ENCODE results near the gene RASL10A.

The RASL10A gene

DNA sequence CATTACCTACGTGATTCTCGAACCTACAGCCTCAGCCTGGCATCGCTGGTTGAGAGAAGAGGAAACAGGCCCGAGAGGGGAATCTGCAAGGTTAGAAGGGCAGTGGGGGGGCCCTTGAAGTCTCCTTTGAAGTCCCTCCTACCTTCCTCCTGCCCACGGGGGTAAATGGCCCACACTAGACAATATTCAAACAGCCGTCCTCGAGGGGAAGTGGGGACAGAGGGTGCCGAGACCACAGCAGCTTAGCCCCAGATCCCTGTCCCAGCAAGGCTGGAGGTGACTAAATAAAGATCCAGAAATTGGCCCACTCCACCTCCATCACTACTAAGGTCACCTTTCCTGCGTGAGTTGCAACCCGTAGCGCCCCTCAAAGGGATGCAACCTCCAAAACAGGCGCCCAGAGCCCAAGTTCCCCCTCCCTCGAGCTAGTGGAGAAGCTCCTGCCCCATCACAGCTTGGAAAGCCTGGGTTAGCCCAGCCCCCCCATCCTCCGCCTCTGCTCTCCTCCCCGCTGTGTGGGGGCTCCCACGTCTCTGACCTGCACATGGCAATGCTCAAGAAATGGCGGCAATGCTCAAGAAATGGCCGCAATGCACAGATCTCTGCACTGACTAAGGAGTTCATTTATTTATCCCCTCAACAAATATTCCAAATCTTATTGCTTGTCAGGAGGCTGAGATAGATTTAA, 788 bp upstream of the RASL10A start:
- no peak for DNase-seq

GRCh38 chr22:29314537-29315285, 786 bp downstream of the RASL10A start:
- DNase-seq = no peak

GRCh38 chr22:29313576-29314466, 1.7 kb downstream of the RASL10A start:
- no peak for DNase-seq

DNA sequence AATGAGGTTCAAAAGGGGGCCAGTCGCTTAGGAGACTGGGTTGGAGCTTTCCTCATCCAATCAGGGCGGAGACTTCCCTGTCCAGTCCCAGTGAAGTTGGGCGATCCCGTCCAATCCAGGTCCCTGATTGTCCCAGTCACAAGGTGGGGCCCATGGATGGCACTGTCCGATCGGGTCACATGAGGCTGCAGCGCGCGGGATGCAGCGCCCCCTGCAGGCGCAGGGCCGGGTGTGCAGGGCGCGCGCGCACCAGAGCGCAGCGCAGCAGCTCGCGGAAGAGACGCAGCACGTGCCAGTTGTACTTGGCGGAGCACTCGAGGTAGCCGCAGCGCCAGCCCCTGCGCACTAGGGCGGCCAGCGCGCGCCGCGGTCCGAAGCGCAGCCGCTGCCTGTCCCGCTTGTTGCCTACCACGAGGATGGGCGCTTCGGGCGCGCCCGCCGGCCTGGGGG, 2.3 kb downstream of the RASL10A start:
- no peak for DNase-seq

DNA sequence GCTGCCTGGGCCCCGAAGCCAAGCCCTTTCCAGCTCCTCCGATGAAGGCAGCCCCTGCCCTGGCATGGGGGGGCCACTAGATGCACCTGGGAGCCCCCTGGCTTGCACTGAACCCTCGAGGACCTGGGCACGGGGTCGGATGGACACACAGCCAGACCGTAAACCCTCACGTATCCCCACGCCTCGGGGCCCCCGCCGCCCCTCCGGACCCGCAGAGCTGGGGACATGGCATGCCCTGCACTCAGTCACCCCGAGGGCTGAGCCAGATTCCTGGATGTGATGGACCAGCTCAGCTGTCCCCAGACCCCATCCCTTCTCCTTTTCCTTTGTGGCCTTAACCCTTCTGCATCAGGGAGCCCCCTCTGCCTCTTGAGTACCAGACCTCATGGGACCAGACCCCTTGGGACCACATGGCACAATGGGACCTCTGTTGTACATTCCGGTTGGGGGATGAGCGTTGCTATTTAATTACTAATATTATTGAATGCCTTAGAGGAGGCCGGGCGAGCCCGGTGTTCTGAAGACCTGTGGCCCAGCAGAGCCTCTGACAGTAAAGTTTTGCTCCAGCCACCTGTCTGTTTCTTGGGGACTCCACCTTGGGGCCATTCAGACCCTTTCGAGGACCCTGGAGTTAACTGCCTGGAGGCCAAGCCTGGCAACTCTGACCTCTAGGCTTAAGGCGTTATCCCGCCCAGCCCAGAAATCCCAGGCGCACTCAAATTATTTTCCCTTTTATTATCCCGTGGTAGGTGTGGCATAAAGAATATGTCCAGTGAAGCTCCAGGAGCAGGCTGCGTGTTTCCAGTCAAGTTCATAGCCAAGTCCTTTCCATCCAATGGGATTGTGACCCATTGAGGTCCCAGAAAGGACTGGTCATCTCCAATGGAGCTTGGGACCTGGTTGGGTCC, 3.0 kb downstream of the RASL10A start:
- DNase-seq = no peak

- no peak for DNase-seq
These were observed 3.9 kb downstream of the RASL10A start for GRCh38 chr22:29311464-29312217.

DNA sequence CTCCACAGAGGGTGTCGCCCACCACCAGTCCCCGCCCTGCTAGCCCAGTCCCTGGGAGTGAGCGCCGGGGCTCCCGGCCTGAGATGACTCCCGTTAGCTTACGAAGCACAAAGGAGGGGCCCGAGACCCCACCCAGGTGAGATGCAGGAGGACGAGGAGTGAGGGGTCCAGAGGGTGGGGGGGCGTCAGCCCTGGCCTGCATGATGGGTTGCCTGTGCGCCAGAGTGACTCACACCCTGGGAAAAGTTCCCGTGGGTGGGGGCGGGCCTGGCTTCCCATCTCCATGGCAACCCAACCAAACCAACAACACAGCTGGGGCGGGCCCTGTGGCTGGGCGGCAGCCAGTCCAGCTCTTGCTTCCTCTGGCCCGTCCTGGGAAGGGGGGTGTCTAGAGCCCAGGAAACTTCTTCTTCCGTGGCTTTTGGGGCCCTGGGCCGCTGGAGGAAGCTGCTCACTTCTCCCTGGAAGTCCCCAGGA, 4.6 kb downstream of the RASL10A start:
- DNase-seq = no peak

GRCh38 chr22:29310065-29310862, 5.2 kb downstream of the RASL10A start:
- no peak for DNase-seq

- no peak for DNase-seq
These were observed 6.0 kb downstream of the RASL10A start for GRCh38 chr22:29309332-29310064.

GRCh38 chr22:29308791-29309262, 6.7 kb downstream of the RASL10A start:
- no peak for DNase-seq

- DNase-seq = no peak
These were observed 7.2 kb downstream of the RASL10A start for GRCh38 chr22:29308148-29308790.

DNA sequence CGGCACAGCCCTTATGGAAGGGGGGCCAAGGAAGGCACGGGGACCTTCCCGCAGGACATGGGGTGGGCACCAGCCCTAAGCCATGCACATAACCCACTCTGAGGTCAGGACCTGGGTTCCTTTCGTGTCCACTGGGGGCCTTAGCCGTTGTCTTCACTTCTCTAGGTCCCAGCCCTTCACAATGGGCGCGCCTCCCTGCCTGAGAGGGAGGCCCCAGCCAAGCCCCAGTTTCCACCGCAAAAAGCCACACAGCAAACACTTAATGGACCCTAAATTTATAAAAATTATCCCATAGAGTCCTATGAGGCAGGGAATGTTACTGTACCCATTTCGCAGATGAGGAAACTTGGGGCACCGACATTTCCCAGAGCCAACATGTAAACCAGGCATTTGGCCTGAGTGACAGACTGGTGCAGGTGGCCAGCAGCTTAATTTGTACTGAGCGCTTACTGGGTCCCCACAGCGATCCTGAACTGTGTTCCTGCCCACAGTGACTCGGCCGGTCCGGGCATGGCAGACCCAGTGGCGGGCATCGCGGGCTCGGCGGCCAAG, 7.8 kb downstream of the RASL10A start:
- no peak for DNase-seq

DNA sequence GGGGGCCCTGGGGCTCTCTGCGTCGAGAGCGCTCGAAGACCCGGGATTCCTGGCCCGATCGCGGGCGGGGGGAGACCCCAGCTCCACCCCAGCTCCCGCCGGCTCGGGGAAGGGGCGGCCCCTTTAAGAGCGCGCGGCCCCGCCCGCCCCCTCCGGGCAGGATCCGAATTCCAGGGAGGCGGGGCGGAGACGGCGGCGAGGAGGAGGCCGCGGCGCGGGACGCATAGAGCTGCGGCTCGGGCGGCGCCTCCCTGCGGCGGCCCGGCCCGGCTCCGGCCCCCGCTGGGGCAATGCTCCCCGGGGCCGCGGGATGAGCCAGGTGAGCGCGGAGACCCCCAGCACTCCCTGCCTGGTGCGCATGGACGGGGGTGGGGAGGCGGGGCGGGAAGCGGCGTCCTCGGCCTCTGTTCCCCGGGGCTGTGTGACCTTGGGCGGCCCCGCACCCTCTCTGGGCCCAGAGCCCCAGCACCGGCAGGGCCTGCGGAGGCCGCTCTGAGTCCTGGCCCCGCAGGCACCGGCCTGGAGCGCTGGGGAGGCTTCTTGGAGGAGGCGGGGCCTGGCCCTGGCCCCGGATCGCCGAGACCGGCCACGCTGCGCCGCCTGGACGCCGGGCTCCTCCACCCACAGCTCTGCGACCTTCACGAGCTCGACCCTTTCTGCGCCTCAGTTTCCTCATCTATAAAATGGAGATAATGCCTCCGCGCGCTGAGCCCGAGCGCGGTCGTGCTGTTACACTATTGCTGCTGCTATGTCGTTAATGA, 8.5 kb downstream of the RASL10A start:
- DNase-seq = no peak

- DNase-seq = no peak
These were observed 9.2 kb downstream of the RASL10A start, which contains the start of gene GAS2L1 for GRCh38 chr22:29306175-29306834. TSS of gene GAS2L1 (plus strand) at chr22:29306650. CDS start at chr22:29308106, 1,456 bp downstream.

DNA sequence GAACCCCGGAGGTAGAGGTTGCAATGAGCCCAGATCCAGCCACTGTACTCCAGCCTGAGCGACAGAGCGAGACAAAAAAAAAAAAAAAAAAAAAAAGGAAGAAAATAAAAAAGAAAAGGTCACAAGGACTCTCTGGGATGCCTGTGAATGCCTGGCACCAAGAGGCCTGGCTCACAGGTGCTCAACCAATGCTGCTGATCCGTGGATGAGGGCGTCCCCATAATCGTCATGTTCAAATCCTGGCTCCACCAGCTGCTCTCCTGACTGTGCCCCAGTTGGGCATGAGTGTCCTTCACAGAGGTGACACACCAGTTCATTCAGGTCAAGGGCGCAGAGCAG, 9.7 kb downstream of the RASL10A start:
- DNase-seq = no peak

- DNase-seq = no peak
These were observed 12.6 kb downstream of the RASL10A start for GRCh38 chr22:29302681-29303465.

DNA sequence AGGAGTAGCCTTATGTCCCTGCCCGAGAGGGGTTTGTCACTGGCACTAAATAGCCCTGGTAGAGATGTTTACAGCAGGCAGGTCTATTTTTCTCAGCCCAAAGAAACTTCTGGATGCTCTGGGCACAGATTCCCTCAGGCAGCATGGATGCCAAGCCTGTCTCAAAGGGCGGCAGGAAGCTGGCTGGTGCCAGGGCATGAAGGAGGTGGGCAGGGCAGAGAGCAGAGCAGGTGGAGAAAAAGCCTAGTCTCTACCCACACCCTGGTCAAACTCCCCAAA, 13.2 kb downstream of the RASL10A start:
- DNase-seq = no peak

Data from NCI-H1092 (cell line).